Choroid plexus epithelial cell (primary cell): ENCODE data around the gene COG2.
A peak's percentile ranks its signal among the peaks of the same experiment; 100 is the strongest.
"Not testable (repeated sequence)": the region's sequence is repeated elsewhere in the genome, so short reads cannot be mapped to it uniquely, and the experiment has no call there.

ENCODE experiments used
- DNase-seq: peaks from one replicate; pipeline ENCODE4 v3.0.0-alpha.2; 2010; ENCODE audit warnings: low read depth
- H3K4me3 ChIP-seq: 2 replicates; pipeline ENCODE4 v1.5.1; 2011; ENCODE audit warnings: low read depth, mild to moderate bottlenecking, control low read depth, low read length, moderate library complexity
- TF ChIP-seq, protein P1 (sequence below): conservative IDR thresholded peaks from 2 replicates; pipeline ENCODE4 v1.5.1; 2011; ENCODE audit warnings: low read depth, mild to moderate bottlenecking, control low read depth, inconsistent platforms, low read length, moderate library complexity

Gene COG2

DNA sequence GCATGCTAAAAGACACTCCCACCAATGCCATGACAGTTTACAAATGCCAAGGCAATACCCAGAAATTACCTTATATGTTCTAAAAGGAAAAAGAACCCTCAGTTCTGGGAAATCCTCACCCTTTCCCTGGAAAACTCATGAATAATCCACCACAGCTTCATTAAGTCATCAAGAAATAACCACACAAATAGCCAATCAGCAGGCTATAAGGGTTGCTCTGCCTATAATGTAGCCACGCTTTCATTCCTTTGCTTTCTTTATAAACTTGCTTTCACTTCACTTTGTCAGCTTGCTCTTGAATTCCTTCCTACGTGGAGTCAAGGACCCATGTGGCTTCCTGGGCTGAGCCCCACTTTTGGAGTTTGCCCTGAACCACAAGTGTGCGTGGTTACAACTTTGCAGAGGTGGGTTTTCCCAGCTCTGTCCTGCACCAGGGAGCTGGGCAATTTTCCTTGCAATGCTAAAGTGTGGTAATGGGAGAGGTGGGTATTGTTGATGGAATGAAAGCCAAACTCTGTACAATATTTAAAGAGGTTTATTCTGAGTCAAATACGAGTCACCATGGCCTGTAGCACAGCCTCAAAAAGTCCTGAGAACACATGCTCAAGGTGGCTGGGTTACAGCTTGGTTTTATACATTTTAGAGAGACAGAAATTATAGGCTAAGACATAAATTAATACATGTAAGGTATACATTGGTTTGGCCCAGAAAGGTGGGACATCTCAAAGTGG, 42.2 kb upstream of the COG2 start:
- DNase-seq: no peak
- H3K4me3 ChIP-seq: no peak overlapping the region
- TF ChIP-seq, protein P1, sequence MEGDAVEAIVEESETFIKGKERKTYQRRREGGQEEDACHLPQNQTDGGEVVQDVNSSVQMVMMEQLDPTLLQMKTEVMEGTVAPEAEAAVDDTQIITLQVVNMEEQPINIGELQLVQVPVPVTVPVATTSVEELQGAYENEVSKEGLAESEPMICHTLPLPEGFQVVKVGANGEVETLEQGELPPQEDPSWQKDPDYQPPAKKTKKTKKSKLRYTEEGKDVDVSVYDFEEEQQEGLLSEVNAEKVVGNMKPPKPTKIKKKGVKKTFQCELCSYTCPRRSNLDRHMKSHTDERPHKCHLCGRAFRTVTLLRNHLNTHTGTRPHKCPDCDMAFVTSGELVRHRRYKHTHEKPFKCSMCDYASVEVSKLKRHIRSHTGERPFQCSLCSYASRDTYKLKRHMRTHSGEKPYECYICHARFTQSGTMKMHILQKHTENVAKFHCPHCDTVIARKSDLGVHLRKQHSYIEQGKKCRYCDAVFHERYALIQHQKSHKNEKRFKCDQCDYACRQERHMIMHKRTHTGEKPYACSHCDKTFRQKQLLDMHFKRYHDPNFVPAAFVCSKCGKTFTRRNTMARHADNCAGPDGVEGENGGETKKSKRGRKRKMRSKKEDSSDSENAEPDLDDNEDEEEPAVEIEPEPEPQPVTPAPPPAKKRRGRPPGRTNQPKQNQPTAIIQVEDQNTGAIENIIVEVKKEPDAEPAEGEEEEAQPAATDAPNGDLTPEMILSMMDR: no peak

DNA sequence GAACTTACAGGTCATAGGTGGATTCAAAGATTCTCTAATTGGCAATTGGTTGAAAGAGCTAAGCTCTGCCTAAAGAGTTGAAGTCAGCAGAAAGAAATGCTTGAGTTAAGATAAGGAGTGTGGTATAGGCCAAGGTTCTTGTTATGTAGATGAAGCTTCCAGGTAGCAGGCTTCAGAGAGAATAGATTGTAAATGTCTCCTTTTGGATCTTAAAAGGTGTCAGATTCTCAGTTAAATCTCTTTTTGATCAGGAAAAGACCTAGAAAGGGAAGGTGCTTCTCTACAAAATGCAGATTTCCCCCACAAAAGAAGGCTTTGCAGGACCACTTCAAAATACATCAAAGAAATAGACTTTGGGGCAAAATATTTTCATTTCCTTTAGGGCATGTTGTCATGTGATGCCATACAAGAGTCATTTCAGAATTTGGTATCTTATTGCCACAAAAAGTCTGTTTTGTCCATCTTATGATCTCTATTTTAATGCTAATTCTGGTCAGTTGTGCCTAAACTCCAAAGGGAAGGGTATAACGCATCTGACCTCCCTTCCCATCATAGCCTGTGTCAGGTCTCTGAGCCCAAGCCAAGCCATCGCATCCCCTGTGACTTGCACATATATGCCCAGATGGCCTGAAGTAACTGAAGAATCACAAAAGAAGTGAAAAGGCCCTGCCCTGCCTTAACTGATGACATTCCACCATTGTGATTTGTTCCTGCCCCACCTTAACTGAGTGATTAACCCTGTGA, 41.5 kb upstream of the COG2 start:
- DNase-seq, H3K4me3 ChIP-seq: not testable (repeated sequence)

DNA sequence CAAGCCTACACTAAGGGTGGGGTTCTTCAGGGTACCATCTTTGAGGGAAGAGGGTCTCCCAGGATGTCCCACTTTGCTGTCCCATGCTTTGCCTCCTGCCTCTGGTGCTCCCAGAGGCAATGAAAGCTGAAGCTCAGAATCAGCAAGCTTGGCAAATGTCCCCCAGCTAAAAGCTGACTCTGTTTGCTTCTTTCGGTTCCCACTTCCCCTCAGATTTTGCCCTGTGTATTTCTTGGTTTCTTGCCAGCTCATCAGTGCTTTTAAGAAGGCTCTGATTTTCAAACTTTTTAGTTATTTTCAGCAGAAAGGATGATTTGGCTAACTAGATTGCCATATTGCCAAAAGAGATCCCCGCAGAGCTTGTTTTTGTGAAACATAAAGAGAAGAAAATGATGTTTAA, 33.1 kb upstream of the COG2 start:
- DNase-seq: no peak
- H3K4me3 ChIP-seq: no peak overlapping the region
- TF ChIP-seq, protein P1: no peak

DNA sequence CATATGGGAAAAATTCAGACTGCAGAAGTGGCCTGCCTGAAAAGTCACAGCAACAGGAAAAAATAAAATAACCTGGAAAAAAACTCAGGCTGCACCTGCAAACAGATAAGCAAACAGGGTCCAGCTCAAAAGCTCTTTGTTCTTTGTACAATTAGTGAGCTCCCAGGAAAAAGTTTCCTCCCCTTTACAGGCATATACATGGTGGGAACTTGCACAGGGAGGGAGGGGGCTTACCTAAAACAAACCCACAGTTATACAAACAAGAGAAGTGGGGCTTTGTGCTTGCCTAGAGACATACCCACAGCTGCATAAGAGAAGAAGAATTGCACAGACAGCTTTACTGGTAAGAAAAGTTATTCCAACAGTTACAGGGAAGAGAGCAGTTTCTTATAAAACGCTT, 31.7 kb upstream of the COG2 start:
- no peak for DNase-seq
- H3K4me3 ChIP-seq: no peak overlapping the region
- TF ChIP-seq, protein P1: no peak

DNA sequence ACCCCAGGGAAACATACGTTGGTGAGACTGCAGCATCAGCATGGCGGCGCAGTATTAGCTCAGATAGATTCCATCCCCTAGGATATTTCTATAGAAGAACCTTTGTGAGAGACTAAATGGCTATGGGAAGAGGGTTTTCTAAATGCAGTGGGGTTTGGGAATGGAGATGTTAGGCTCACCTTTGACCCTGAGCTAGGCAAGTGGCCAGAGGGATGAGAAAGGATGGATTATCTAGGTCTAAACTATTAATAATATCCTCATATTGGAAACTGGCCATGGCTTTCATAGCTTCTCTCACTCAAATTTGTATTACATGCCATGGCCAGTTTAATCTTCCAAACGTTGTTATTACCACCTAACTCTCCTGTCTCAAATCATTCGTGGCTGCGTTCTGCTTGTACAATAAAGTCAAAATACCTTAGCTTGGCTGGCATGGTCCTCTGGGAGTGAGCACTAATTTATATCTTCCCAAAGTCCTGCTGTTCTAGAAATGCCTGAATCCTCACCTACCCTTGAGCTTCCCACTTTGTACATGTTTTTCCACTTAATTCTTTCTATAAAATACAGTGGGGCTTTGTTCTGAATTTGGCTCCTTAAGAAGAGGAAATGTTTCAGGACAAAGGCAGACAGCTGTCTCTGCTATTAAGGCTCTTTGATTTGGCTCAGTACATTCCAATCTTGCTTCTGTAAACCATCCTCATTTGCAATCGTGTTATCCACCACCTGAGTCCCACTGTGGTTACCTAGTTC, 31.0 kb upstream of the COG2 start:
- TF ChIP-seq, protein P1: no peak

DNA sequence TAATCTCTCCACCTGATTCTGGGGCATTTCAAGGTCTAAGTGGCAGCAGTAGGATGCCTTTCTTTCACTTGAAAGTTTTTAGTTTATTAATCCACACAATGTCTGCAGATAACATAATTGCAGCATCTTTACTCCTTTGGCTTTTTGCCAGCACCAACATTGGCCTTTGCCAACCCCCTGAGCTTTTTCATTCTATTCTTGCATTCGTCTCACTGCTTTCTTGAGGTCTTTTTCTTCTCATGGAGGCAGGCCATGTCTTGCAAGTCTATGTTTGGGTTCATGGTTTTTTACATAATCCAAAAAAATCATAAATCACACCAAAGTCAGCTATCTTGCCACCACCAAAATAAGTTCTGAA, 30.4 kb upstream of the COG2 start:
- no peak for DNase-seq
- TF ChIP-seq, protein P1: no peak
- no peak overlapping the region for H3K4me3 ChIP-seq

More for the DNA sequence above, 31.0 kb upstream of the COG2 start:
- DNase-seq: no peak
- no peak overlapping the region for H3K4me3 ChIP-seq

DNA sequence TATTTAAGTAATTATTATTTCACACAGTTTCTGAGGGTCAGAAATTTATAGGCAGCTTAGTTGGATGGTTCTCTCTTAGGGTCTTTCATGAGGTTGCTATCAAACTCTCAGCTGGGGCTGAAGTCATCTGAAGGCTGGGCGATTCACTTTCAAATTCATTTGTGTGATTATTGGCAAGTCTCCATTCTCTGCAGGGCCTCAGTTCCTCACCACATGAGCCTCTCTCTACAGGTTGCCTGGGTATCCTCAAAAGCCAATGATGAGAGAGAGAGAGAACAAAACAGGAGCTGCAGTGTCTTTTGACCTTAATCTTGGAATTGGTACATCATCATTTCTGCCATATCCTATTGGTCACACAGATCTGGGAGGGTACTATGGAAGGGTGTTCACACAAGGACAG, 29.6 kb upstream of the COG2 start:
- TF ChIP-seq, protein P1: no peak
- peak; percentile 23 for DNase-seq

More for the DNA sequence above, 29.6 kb upstream of the COG2 start:
- H3K4me3 ChIP-seq: no peak overlapping the region
